AG08395 (cell line): ENCODE measurements around the gene IFITM5.
"Not testable (repeated sequence)": the region's sequence is repeated elsewhere in the genome, so short reads cannot be mapped to it uniquely, and the experiment has no call there.

ENCODE experiments used
- DNase-seq: peaks from one replicate; pipeline ENCODE4 v3.0.0; 2012; ENCODE audit warnings: mixed read lengths, low spot score

Gene IFITM5

GRCh38 chr11:328012-328411 is 28.7 kb upstream of the IFITM5 start:
- no peak for DNase-seq

GRCh38 chr11:327581-327923 is 28.2 kb upstream of the IFITM5 start:
- no peak for DNase-seq

GRCh38 chr11:326842-327580 is 27.7 kb upstream of the IFITM5 start:
- no peak for DNase-seq

- no peak for DNase-seq
Measured at GRCh38 chr11:326592-326841, 27.2 kb upstream of the IFITM5 start.

- no peak for DNase-seq
Measured at GRCh38 chr11:325796-326591, 26.7 kb upstream of the IFITM5 start.

GRCh38 chr11:324593-325517 is 25.5 kb upstream of the IFITM5 start:
- DNase-seq: not testable (repeated sequence)

- no peak for DNase-seq
Measured at GRCh38 chr11:324156-324555, 24.8 kb upstream of the IFITM5 start.

- not testable (repeated sequence) for DNase-seq
Measured at GRCh38 chr11:319888-320273, 20.6 kb upstream of the IFITM5 start.

- DNase-seq: not testable (repeated sequence)
Measured at GRCh38 chr11:319121-319887, 20.0 kb upstream of the IFITM5 start.

- not testable (repeated sequence) for DNase-seq
Measured at GRCh38 chr11:318405-319120, 19.2 kb upstream of the IFITM5 start.

- DNase-seq: not testable (repeated sequence)
Measured at GRCh38 chr11:317668-318404, 18.5 kb upstream of the IFITM5 start.

- no peak for DNase-seq
Measured at GRCh38 chr11:316891-317301, 17.6 kb upstream of the IFITM5 start.

GRCh38 chr11:316031-316701 is 16.8 kb upstream of the IFITM5 start:
- DNase-seq: no peak

GRCh38 chr11:315516-315994 is 16.2 kb upstream of the IFITM5 start:
- no peak for DNase-seq

GRCh38 chr11:315051-315481 is 15.7 kb upstream of the IFITM5 start:
- DNase-seq: no peak

- not testable (repeated sequence) for DNase-seq
Measured at GRCh38 chr11:314554-314875, 15.2 kb upstream of the IFITM5 start.

- peak; percentile 88 for DNase-seq
Measured at GRCh38 chr11:313787-314553, 14.6 kb upstream of the IFITM5 start, which contains the start of gene IFITM1. TSS of gene IFITM1 (plus strand) at chr11:314040. CDS start at chr11:314171, 131 bp downstream.

- no peak for DNase-seq
Measured at GRCh38 chr11:313304-313786, 14.0 kb upstream of the IFITM5 start.
